ENCODE results near the gene ATRX.

Gene ATRX

DNA sequence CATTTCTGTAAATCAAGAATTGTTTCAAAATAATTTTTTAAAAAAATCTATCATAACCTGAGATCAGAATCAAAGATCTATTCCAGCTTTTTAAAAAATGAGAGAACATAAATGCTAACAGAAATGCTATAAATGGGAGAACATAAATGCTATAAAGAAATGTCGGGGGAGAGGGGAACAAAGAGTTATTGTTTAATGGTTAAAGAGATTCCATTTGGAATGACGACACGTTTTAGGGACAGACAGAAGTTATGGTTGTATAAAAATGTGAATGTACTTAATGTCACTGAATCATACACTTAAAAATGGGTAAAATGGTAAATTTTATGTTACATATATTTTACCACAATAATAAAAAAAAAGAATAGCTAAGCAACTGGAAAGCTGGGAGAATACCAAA lies 127.1 kb downstream of the ATRX start:
- H4K20me1 ChIP-seq (ENCODE audit: control insufficient read depth, insufficient read depth, low read depth, low read length), result no peaks in the 10 kb centered on the region
- H3K27ac ChIP-seq (ENCODE audit: low read depth, low read length), result no peak overlapping the region
- H3K4me3 ChIP-seq (ENCODE audit: low read length), result no peak overlapping the region
- no peaks in the 10 kb centered on the region for H3K27me3 ChIP-seq (ENCODE audit: control insufficient read depth, low read length)
- TF ChIP-seq, protein P1, sequence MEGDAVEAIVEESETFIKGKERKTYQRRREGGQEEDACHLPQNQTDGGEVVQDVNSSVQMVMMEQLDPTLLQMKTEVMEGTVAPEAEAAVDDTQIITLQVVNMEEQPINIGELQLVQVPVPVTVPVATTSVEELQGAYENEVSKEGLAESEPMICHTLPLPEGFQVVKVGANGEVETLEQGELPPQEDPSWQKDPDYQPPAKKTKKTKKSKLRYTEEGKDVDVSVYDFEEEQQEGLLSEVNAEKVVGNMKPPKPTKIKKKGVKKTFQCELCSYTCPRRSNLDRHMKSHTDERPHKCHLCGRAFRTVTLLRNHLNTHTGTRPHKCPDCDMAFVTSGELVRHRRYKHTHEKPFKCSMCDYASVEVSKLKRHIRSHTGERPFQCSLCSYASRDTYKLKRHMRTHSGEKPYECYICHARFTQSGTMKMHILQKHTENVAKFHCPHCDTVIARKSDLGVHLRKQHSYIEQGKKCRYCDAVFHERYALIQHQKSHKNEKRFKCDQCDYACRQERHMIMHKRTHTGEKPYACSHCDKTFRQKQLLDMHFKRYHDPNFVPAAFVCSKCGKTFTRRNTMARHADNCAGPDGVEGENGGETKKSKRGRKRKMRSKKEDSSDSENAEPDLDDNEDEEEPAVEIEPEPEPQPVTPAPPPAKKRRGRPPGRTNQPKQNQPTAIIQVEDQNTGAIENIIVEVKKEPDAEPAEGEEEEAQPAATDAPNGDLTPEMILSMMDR (IDR thresholded peaks at IDR 0.05; ENCODE audit: low read depth, low read length, poor library complexity, severe bottlenecking), result no peak
- TF ChIP-seq EZH2phosphoT487 (IDR thresholded peaks at IDR 0.05; ENCODE audit: borderline replicate concordance, low read length), result no peak
- H3F3A ChIP-seq (ENCODE audit: control insufficient read depth, insufficient read depth), result no peaks in the 10 kb centered on the region
- peaks cover 20% of the 10 kb centered on the region for H3K36me3 ChIP-seq (ENCODE audit: control insufficient read depth, low read length)
- no peak overlapping the region for H3K4me2 ChIP-seq (ENCODE audit: low read length)
- H3K9me2 ChIP-seq (replicated peaks; ENCODE audit: control insufficient read depth, low read length), result no peaks in the 10 kb centered on the region
- no peaks in the 10 kb centered on the region for H3K4me1 ChIP-seq (ENCODE audit: control insufficient read depth, low read length)
- H3K79me2 ChIP-seq (ENCODE audit: control insufficient read depth, low read length), result no peaks in the 10 kb centered on the region
- no peaks in the 10 kb centered on the region for H3K9me3 ChIP-seq (ENCODE audit: control insufficient read depth, insufficient read depth, low read length)

DNA sequence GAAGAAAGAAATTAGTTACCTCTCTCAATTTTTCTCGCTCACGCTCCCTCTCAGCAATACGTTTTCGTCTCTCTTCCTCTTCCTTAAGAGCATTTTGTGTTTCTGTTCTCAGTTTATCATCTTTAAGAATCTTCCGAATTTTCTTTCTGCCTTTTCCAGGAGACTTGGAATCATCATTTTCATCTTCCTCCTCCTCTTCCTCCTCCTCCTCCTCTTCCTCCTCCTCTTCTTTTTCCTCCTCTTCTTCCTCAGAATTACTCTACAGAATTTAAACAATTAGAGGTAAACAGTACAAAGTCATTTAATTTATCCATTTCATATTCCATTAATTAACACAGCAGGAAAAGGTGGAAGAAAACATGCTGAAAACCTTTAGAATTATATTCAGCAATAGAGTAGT lies 133.9 kb downstream of the ATRX start:
- Histone ChIP-seq H3K9me3 (ENCODE audit: control insufficient read depth, insufficient read depth, low read length) (no peaks in the 10 kb centered on the region), H3K4me2 (ENCODE audit: low read length) (no peak overlapping the region), H3K9me2 (replicated peaks; ENCODE audit: control insufficient read depth, low read length) (no peaks in the 10 kb centered on the region), H3K36me3 (ENCODE audit: control insufficient read depth, low read length) (peaks cover 50% of the 10 kb centered on the region), H3K4me1 (ENCODE audit: control insufficient read depth, low read length) (no peaks in the 10 kb centered on the region), H3K27me3 (ENCODE audit: control insufficient read depth, low read length) (no peaks in the 10 kb centered on the region), H3K4me3 (ENCODE audit: low read length) (no peak overlapping the region), H3K27ac (ENCODE audit: low read depth, low read length) (no peak overlapping the region), H3F3A (ENCODE audit: control insufficient read depth, insufficient read depth) (no peaks in the 10 kb centered on the region), H3K79me2 (ENCODE audit: control insufficient read depth, low read length) (no peaks in the 10 kb centered on the region), H4K20me1 (ENCODE audit: control insufficient read depth, insufficient read depth, low read depth, low read length) (no peaks in the 10 kb centered on the region)
- no peak for TF ChIP-seq EZH2phosphoT487 (IDR thresholded peaks at IDR 0.05; ENCODE audit: borderline replicate concordance, low read length)
- TF ChIP-seq, protein P1 (IDR thresholded peaks at IDR 0.05; ENCODE audit: low read depth, low read length, poor library complexity, severe bottlenecking), result no peak

DNA sequence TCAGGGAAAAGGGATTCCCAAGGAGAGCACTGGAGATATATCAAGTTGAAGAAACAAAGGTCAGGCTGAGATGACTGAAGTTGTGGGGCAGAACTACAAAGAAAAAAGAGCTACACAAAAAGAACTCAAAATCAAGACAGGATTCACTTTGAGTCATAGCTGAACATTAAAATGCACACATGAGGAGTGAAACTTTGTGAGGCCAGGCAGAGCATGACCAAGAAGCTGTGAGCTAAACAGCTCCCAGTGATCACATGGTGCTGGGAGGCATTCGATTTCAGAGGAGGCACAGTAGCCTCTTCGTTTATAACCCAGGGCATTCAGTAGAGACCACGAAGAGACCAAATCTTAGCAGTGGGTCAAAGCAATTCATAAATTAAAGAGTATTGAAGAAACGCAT lies 145.3 kb downstream of the ATRX start:
- Histone ChIP-seq H3K27me3 (ENCODE audit: control insufficient read depth, low read length) (no peaks in the 10 kb centered on the region), H3K4me2 (ENCODE audit: low read length) (no peak overlapping the region), H3K9me3 (ENCODE audit: control insufficient read depth, insufficient read depth, low read length) (no peaks in the 10 kb centered on the region), H3K79me2 (ENCODE audit: control insufficient read depth, low read length) (no peaks in the 10 kb centered on the region), H3K4me1 (ENCODE audit: control insufficient read depth, low read length) (no peaks in the 10 kb centered on the region), H4K20me1 (ENCODE audit: control insufficient read depth, insufficient read depth, low read depth, low read length) (no peaks in the 10 kb centered on the region), H3K27ac (ENCODE audit: low read depth, low read length) (no peak overlapping the region), H3K4me3 (ENCODE audit: low read length) (no peak overlapping the region), H3F3A (ENCODE audit: control insufficient read depth, insufficient read depth) (no peaks in the 10 kb centered on the region), H3K9me2 (replicated peaks; ENCODE audit: control insufficient read depth, low read length) (no peaks in the 10 kb centered on the region), H3K36me3 (ENCODE audit: control insufficient read depth, low read length) (peaks cover 35% of the 10 kb centered on the region)
- TF ChIP-seq, protein P1 (IDR thresholded peaks at IDR 0.05; ENCODE audit: low read depth, low read length, poor library complexity, severe bottlenecking), result no peak
- no peak for TF ChIP-seq EZH2phosphoT487 (IDR thresholded peaks at IDR 0.05; ENCODE audit: borderline replicate concordance, low read length)

DNA sequence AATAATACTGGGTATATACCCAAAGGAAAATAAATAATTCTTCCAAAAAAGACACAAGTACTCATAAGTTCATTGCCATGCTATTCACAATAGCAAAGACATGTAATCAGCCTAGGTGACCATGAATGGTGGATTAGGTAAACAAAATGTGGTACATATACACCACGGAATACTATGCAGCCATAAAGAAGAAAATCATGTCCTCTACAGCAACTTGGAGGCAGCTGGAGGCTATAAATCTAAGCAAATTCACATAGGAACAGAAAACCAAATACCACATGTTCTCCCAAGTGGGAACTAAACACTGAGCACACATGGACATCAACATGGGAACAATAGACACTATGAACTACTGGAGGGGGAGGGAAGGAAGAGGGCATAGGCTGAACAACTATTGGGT lies 146.2 kb downstream of the ATRX start:
- Histone ChIP-seq H4K20me1 (ENCODE audit: control insufficient read depth, insufficient read depth, low read depth, low read length) (no peaks in the 10 kb centered on the region), H3K9me2 (replicated peaks; ENCODE audit: control insufficient read depth, low read length) (no peaks in the 10 kb centered on the region), H3K4me3 (ENCODE audit: low read length) (no peak overlapping the region), H3K4me2 (ENCODE audit: low read length) (no peak overlapping the region), H3K79me2 (ENCODE audit: control insufficient read depth, low read length) (no peaks in the 10 kb centered on the region), H3K27me3 (ENCODE audit: control insufficient read depth, low read length) (no peaks in the 10 kb centered on the region), H3K27ac (ENCODE audit: low read depth, low read length) (no peak overlapping the region), H3F3A (ENCODE audit: control insufficient read depth, insufficient read depth) (no peaks in the 10 kb centered on the region), H3K4me1 (ENCODE audit: control insufficient read depth, low read length) (no peaks in the 10 kb centered on the region), H3K36me3 (ENCODE audit: control insufficient read depth, low read length) (peaks cover 28% of the 10 kb centered on the region), H3K9me3 (ENCODE audit: control insufficient read depth, insufficient read depth, low read length) (no peaks in the 10 kb centered on the region)
- no peak for TF ChIP-seq EZH2phosphoT487 (IDR thresholded peaks at IDR 0.05; ENCODE audit: borderline replicate concordance, low read length)

All from DOHH2 (cell line).